HL-60 (cell line): ENCODE measurements around the gene PDXP.

Experiments
- CTCF ChIP-seq: IDR thresholded peaks from one replicate; pipeline ENCODE4 v1.5.1; 2011; ENCODE audit warnings: low read length, control low read depth, inconsistent platforms; ENCODE audit not compliant: insufficient read depth
- GABPA ChIP-seq: IDR thresholded peaks from 2 replicates; pipeline ENCODE4 v1.6.1; 2012; ENCODE audit warnings: low read depth
- POLR2AphosphoS5 ChIP-seq: IDR thresholded peaks from 2 replicates; pipeline ENCODE4 v1.6.1; 2012; ENCODE audit warnings: low read depth
- REST ChIP-seq: IDR thresholded peaks from 2 replicates; pipeline ENCODE4 v1.6.1; 2012; ENCODE audit warnings: low read depth; ENCODE audit not compliant: insufficient replicate concordance

DNA sequence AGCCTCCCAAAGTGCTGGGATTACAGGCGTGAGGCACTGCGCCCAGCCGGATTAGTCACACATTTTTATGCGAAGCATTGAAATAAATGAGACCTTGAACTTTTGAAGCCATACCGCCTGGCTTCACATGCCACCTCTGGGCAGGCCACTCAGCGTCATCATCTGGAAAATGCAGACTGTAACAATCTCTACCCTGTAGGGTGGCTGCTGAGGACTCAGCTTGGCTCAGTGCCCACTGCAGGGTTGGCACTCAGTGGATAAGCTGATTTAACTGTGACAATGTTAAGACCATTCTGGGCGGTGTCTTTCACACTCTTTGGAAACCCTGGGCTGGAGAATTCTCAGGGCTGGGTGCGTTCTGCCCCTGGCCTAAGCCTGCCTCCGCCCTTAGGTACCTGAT is 10.6 kb upstream of the PDXP start:
- no peak for TF ChIP-seq CTCF
- TF ChIP-seq POLR2AphosphoS5: no peak
- TF ChIP-seq REST: no peak
- TF ChIP-seq GABPA: no peak
